HepG2 (cell line): Measurements from ENCODE around the gene ZFR. TPM values are rescaled to one million over a fixed set of nuclear protein-coding genes. Genes with fewer than 3 reads are reported as not detected.

ENCODE experiments used
- ATAC-seq: fragments of 200-7000 bp; cut with Tn5 transposase; 3 replicates; pipeline ENCODE4 v1.9.1; 2020; ENCODE audit warnings: mild to moderate bottlenecking, moderate library complexity
- BruUV-seq: library from RNA; stranded (reverse); fragments of 400-500 nt; replicated peaks from 2 replicates; lab custom pipeline; 2021; lab: Mats Ljungman, UMichigan
- CTCF ChIA-PET: fragments of 300-600 bp; formaldehyde crosslinking; extraction: SDS; loops from one replicate; lab custom pipeline; 2021; ENCODE audit warnings: low total read pairs, inconsistent platforms, low intra/inter-chr PET ratio; lab: Yijun Ruan, JAX
- POLR2A ChIA-PET: fragments of 350-600 bp; sonication (Branson Sonifier 250); formaldehyde crosslinking; loops from one replicate; lab custom pipeline; 2020; ENCODE audit warnings: antibody characterized with exemption, inconsistent platforms; lab: Yijun Ruan, JAX
- DNase-seq: peaks from one replicate; pipeline ENCODE4 v3.0.0-alpha.2; 2015; ENCODE audit warnings: low spot score
- FAIRE-seq: peaks from 3 replicates; lab custom pipeline; 2011; peaks lifted over from hg19 to GRCh38; lab: Jason Lieb, UNC
- H2AFZ ChIP-seq: one replicate; pipeline ENCODE4 v1.6.1; 2011; ENCODE audit warnings: low read length, inconsistent platforms
- H3K27ac ChIP-seq: fragments of 300-600 bp; 3 replicates; pipeline ENCODE4 v1.8.0; 2011; ENCODE audit warnings: mixed run types, mild to moderate bottlenecking, mixed read lengths, low read length, inconsistent platforms; ENCODE audit not compliant: insufficient read depth; ENCODE audit errors: extremely low read length
- H3K27me3 ChIP-seq, 2 experiments: fragments of 200-600 bp in 1 of 2; 2 replicates in 1 of 2; 3 replicates in 1 of 2; pipeline versions ENCODE4 v1.6.0 to v1.8.0; 2011; ENCODE audit warnings: low read length in 2 of 2, mild to moderate bottlenecking in 2 of 2, moderate library complexity in 2 of 2, inconsistent platforms in 1 of 2; ENCODE audit not compliant: insufficient read depth in 2 of 2, control insufficient read depth in 1 of 2
- H3K36me3 ChIP-seq, 2 experiments: fragments of 200-600 bp in 1 of 2; replicated peaks in 1 of 2; 2 replicates in 1 of 2; 3 replicates in 1 of 2; pipeline versions ENCODE4 v1.5.1 to v1.8.0; 2011; ENCODE audit warnings: low read length in 2 of 2, inconsistent platforms in 1 of 2; ENCODE audit not compliant: insufficient read depth in 2 of 2, control insufficient read depth in 1 of 2
- H3K4me1 ChIP-seq: 2 replicates; pipeline ENCODE4 v1.5.1; 2012; ENCODE audit warnings: low read length, inconsistent platforms; ENCODE audit not compliant: insufficient read depth
- H3K4me2 ChIP-seq: 2 replicates; pipeline ENCODE4 v1.6.0; 2011; ENCODE audit warnings: low read depth, low read length, inconsistent platforms
- H3K4me3 ChIP-seq, 3 experiments: fragments of 200-600 bp in 1 of 3; sonication (generic), shearing (Covaris generic) in 1 of 3; replicated peaks in 1 of 3; 2 replicates each; pipeline ENCODE4 v1.5.1; 2011 to 2016; ENCODE audit warnings: low read length in 3 of 3, inconsistent platforms in 2 of 3, low read depth in 2 of 3, mild to moderate bottlenecking in 2 of 3, control low read depth in 1 of 3, mixed read lengths in 1 of 3; ENCODE audit not compliant: insufficient read depth in 1 of 3
- H3K79me2 ChIP-seq: one replicate; pipeline ENCODE4 v1.6.1; 2011; ENCODE audit warnings: low read length, inconsistent platforms; ENCODE audit not compliant: insufficient read depth
- H3K9ac ChIP-seq: 2 replicates; pipeline ENCODE4 v1.6.0; 2011; ENCODE audit warnings: mild to moderate bottlenecking, low read depth, low read length, inconsistent platforms; ENCODE audit not compliant: insufficient read depth
- H3K9me3 ChIP-seq: 2 replicates; pipeline ENCODE4 v1.5.1; 2012; ENCODE audit warnings: mild to moderate bottlenecking, low read length
- H4K20me1 ChIP-seq: 2 replicates; pipeline ENCODE4 v1.6.0; 2011; ENCODE audit warnings: inconsistent platforms, mild to moderate bottlenecking, low read length, moderate library complexity; ENCODE audit not compliant: insufficient read depth
- FOXM1 ChIP-seq: sonication (generic); formaldehyde crosslinking; IDR thresholded peaks from 2 replicates; pipeline ENCODE4 v1.5.0; 2020; ENCODE audit warnings: missing genetic modification reagents
- RBM22 ChIP-seq: fragments of 200-400 bp; formaldehyde crosslinking; optimal IDR thresholded peaks from 2 replicates; pipeline ENCODE3; 2017; ENCODE audit warnings: mild to moderate bottlenecking, low read length, moderate library complexity
- ZNF180 ChIP-seq: sonication (generic); formaldehyde crosslinking; IDR thresholded peaks from 2 replicates; pipeline ENCODE4 v1.4.0; 2020; ENCODE audit warnings: low read depth, missing genetic modification reagents, borderline replicate concordance
- WGBS: methylation state at CpG from one replicate; pipeline ENCODE4 v1.1.6; 2017; ENCODE audit warnings: low lambda C conversion rate; 5-methylcytosine and 5-hydroxymethylcytosine counted together
- in situ Hi-C: cut with HindIII; loops from 2 replicates; pipeline ENCODE4 v1.10.0; 2017; ENCODE audit warnings: low pct_unique_long_range_greater_than_20kb; ENCODE audit not compliant: extremely low pct_ligation_motif_present
- intact Hi-C: fragments of 100-400 bp; cut with micrococcal nuclease; formaldehyde crosslinking; loops from one replicate; pipeline ENCODE4 v1.10.0; 2022; ENCODE audit not compliant: unreplicated experiment
- polyA plus RNA-seq, 8 experiments: library from polyadenylated mRNA; depleted of rRNA in 3 of 8; stranded (reverse) in 7 of 8; unstranded in 1 of 8; fragments of >200 nt; fragmentation: Illumina TruSeq in 4 of 8; extraction: Trizol in 4 of 8; gene quantifications; 2 replicates each; pipeline versions ENCODE4 v1.2.1 to v1.2.3, GENCODE V29; 2011 to 2016; ENCODE audit warnings: low read depth in 4 of 8, missing spikeins in 1 of 8, mixed read lengths in 1 of 8; ENCODE audit not compliant: insufficient read depth in 1 of 8
- total RNA-seq, 5 experiments: library from RNA; depleted of rRNA; stranded (reverse); fragments of >200 nt; fragmentation: Illumina TruSeq; extraction: Trizol; gene quantifications; 2 replicates each; pipeline ENCODE4 v1.2.3, GENCODE V29; 2016; ENCODE audit warnings: low read depth in 1 of 5
- TF ChIP-seq, protein P1 (sequence below): sonication (generic); formaldehyde crosslinking; IDR thresholded peaks from 2 replicates; pipeline ENCODE4 v1.5.0; 2020; ENCODE audit warnings: mild to moderate bottlenecking, missing genetic modification reagents, borderline replicate concordance

ZFR gene
- total and polyA plus RNA-seq, 2 of the 13 experiments (the other 11 are each of a cell fraction or from before 2014, with no cell fraction given) = 89.0 to 92.8 TPM

DNA sequence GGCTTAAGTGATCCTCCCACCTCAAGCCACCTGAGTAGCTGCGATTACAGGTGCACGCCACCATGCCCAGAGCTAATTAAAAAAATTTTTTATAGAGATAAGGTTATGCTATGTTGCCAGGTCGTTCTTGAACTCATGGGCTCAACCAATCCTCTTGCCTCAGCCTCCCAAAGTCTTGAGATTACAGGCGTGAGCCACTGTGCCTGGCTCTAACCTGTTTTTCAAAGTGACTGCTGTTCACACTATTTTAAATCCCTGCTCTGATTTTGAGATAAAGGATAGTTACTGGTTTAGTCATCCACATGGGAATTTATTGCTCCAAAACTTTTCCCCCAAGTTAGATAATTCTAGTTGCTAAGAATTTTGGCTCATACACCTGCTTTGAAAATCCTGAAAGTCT lies 83.6 kb downstream of the ZFR start:
- peaks cover 17 to 69% of the 10 kb centered on the region in 2 experiments for H3K36me3 ChIP-seq
- H3K9ac ChIP-seq = no peak overlapping the region
- H3K27me3 ChIP-seq = no peaks in the 10 kb centered on the region
- 99% methylated on average over 4 of the region's 4 CpGs for WGBS
- POLR2A ChIA-PET = no interaction called here
- H3K4me2 ChIP-seq = no peak overlapping the region
- no peak overlapping the region for H3K4me3 ChIP-seq
- FAIRE-seq = no peak
- TF ChIP-seq FOXM1 (CRISPR knock-in tag) (no peak), ZNF180 (CRISPR knock-in tag) (no peak), RBM22 (peak; percentile 59)
- TF ChIP-seq, protein P1, sequence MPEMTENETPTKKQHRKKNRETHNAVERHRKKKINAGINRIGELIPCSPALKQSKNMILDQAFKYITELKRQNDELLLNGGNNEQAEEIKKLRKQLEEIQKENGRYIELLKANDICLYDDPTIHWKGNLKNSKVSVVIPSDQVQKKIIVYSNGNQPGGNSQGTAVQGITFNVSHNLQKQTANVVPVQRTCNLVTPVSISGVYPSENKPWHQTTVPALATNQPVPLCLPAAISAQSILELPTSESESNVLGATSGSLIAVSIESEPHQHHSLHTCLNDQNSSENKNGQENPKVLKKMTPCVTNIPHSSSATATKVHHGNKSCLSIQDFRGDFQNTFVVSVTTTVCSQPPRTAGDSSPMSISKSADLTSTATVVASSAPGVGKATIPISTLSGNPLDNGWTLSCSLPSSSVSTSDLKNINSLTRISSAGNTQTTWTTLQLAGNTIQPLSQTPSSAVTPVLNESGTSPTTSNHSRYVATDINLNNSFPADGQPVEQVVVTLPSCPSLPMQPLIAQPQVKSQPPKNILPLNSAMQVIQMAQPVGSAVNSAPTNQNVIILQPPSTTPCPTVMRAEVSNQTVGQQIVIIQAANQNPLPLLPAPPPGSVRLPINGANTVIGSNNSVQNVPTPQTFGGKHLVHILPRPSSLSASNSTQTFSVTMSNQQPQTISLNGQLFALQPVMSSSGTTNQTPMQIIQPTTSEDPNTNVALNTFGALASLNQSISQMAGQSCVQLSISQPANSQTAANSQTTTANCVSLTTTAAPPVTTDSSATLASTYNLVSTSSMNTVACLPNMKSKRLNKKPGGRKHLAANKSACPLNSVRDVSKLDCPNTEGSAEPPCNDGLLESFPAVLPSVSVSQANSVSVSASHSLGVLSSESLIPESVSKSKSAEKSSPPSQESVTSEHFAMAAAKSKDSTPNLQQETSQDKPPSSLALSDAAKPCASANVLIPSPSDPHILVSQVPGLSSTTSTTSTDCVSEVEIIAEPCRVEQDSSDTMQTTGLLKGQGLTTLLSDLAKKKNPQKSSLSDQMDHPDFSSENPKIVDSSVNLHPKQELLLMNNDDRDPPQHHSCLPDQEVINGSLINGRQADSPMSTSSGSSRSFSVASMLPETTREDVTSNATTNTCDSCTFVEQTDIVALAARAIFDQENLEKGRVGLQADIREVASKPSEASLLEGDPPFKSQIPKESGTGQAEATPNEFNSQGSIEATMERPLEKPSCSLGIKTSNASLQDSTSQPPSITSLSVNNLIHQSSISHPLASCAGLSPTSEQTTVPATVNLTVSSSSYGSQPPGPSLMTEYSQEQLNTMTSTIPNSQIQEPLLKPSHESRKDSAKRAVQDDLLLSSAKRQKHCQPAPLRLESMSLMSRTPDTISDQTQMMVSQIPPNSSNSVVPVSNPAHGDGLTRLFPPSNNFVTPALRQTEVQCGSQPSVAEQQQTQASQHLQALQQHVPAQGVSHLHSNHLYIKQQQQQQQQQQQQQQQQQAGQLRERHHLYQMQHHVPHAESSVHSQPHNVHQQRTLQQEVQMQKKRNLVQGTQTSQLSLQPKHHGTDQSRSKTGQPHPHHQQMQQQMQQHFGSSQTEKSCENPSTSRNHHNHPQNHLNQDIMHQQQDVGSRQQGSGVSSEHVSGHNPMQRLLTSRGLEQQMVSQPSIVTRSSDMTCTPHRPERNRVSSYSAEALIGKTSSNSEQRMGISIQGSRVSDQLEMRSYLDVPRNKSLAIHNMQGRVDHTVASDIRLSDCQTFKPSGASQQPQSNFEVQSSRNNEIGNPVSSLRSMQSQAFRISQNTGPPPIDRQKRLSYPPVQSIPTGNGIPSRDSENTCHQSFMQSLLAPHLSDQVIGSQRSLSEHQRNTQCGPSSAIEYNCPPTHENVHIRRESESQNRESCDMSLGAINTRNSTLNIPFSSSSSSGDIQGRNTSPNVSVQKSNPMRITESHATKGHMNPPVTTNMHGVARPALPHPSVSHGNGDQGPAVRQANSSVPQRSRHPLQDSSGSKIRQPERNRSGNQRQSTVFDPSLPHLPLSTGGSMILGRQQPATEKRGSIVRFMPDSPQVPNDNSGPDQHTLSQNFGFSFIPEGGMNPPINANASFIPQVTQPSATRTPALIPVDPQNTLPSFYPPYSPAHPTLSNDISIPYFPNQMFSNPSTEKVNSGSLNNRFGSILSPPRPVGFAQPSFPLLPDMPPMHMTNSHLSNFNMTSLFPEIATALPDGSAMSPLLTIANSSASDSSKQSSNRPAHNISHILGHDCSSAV (CRISPR knock-in tag) = no peak
- H3K79me2 ChIP-seq = no peaks in the 10 kb centered on the region
- in situ Hi-C loops (no loop called here), intact Hi-C loops (no loop called here)
- H3K4me1 ChIP-seq = no peaks in the 10 kb centered on the region
- DNase-seq = no peak
- H3K9me3 ChIP-seq = no peaks in the 10 kb centered on the region
- H2AFZ ChIP-seq = no peak overlapping the region
- H3K27ac ChIP-seq = no peak overlapping the region
- no TSS peak for BruUV-seq
- H4K20me1 ChIP-seq = no peaks in the 10 kb centered on the region
- CTCF ChIA-PET = no interaction called here
- no peak for ATAC-seq
